ENCODE measurements around the gene KIF11. TPM values are rescaled to one million over a fixed set of nuclear protein-coding genes. Genes with fewer than 3 reads are reported as not detected.

Gene KIF11
- total and polyA plus RNA-seq, 9 of the 15 experiments (the other 6 are each of a cell fraction or from before 2014, with no cell fraction given): 11.3 to 54.4 (median 29.2) TPM

DNA sequence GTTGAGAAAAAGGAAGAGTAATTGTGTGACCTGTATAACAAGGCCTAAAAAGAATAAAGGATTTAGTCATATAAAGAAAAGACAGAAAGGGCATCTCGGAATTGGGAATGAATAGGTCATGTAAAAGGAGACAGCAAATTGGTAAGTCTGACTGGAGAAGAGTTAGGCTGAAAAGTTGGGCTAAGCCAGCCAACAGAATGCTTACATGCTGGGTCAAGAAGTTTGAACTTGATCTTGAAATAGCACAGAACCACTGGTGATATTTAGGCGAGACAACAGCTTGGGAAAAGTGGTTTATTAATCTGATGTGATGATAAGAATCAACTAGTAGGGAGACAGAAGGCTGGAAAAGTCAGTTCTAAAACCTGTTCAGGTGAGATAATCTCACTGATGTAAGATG is 23.9 kb upstream of the KIF11 start:
- Histone ChIP-seq H2AFZ (ENCODE audit: low read depth, low read length) (no peak overlapping the region), H3K9me3 (replicated peaks; ENCODE audit: control insufficient read depth, insufficient read depth, low read depth, low read length) (no peaks in the 10 kb centered on the region), H3K79me2 (ENCODE audit: control insufficient read depth, insufficient read depth, low read length) (peaks cover 90% of the 10 kb centered on the region), H4K20me1 (replicated peaks; ENCODE audit: control insufficient read depth, insufficient read depth, low read length) (peaks cover 17% of the 10 kb centered on the region), H3K36me3 (ENCODE audit: control insufficient read depth, insufficient read depth, low read length) (peaks cover 56% of the 10 kb centered on the region), H3K9ac (ENCODE audit: insufficient read depth in 1 of 2, low read depth in 2 of 2, low read length in 2 of 2) (no peak overlapping the region), H3K4me3 (no peak overlapping the region), H3K4me1 (replicated peaks in 1 of 2; ENCODE audit: control insufficient read depth in 2 of 2, insufficient read depth in 2 of 2, low read length in 2 of 2) (peaks cover 8 to 13% of the 10 kb centered on the region in 2 experiments; a peak in 4 of 5 replicates), H3K9me1 (ENCODE audit: control insufficient read depth, insufficient read depth, low read length) (no peaks in the 10 kb centered on the region), H3K27ac (ENCODE audit: extremely low read depth, low read depth, low read length) (no peak overlapping the region), H3K27me3 (ENCODE audit: control insufficient read depth in 2 of 2, insufficient read depth in 2 of 2, low read length in 2 of 2) (no peaks in the 10 kb centered on the region), H3K4me2 (ENCODE audit: insufficient read depth, low read length) (no peak overlapping the region)
- intact Hi-C loops (cut with micrococcal nuclease) (no loop called here), in situ Hi-C loops (cut with MboI) (no loop called here)
- ATAC-seq (no peak), DNase-seq (ENCODE audit: extremely low read depth in 1 of 4, low spot score in 3 of 4) (no peak), FAIRE-seq (no peak)
- ChIA-PET CTCF (ENCODE audit: low intra/inter-chr PET ratio) (no interaction called here), POLR2A (no interaction called here)
- BruUV-seq (replicated peaks): no TSS peak
- 55% methylated on average over 2 of the region's 2 CpGs for WGBS (ENCODE audit: insufficient coverage, low coverage, missing lambda C conversion rate)
- TF ChIP-seq OTX1 (CRISPR knock-in tag; IDR thresholded peaks at IDR 0.05): no peak
- no peak for TF ChIP-seq ZNF3 (CRISPR knock-in tag; IDR thresholded peaks at IDR 0.05)
- TF ChIP-seq, protein P1, sequence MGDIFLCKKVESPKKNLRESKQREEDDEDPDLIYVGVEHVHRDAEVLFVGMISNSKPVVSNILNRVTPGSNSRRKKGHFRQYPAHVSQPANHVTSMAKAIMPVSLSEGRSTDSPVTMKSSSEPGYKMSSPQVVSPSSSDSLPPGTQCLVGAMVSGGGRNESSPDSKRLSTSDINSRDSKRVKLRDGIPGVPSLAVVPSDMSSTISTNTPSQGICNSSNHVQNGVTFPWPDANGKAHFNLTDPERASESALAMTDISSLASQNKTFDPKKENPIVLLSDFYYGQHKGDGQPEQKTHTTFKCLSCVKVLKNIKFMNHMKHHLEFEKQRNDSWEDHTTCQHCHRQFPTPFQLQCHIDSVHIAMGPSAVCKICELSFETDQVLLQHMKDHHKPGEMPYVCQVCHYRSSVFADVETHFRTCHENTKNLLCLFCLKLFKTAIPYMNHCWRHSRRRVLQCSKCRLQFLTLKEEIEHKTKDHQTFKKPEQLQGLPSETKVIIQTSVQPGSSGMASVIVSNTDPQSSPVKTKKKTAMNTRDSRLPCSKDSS (IDR thresholded peaks at IDR 0.05; ENCODE audit: low read depth, partially characterized antibody): no peak
- TF ChIP-seq MEF2A (IDR thresholded peaks at IDR 0.05; ENCODE audit: control insufficient read depth, low read depth, low read length): no peak
- TF ChIP-seq KDM5B (IDR thresholded peaks at IDR 0.05; ENCODE audit: insufficient replicate concordance, low read depth, low read length): no peak
- no peak for TF ChIP-seq GTF2A2 (tag; IDR thresholded peaks at IDR 0.05)

All from K562 (cell line).